Activated CD8-positive, alpha-beta memory T cell treated with anti-CD3 and anti-CD28 coated beads, Interleukin-2, amount 50 U/mL, for 1 hour (primary cell): ENCODE measurements around the gene PLPPR4.
"Not testable (repeated sequence)": the region's sequence is repeated elsewhere in the genome, so short reads cannot be mapped to it uniquely, and the experiment has no call there.

ENCODE experiments used
- DNase-seq: peaks from one replicate; pipeline ENCODE4 v3.0.0-alpha.2; 2020; ENCODE audit errors: extremely low read depth

PLPPR4 gene

GRCh38 chr1:99268021-99268420 is 3.7 kb downstream of the PLPPR4 start:
- DNase-seq: no peak

- no peak for DNase-seq
Measured at GRCh38 chr1:99269321-99269720, 5.0 kb downstream of the PLPPR4 start.

- DNase-seq: no peak
Measured at GRCh38 chr1:99270646-99271045, 6.4 kb downstream of the PLPPR4 start.

- DNase-seq: no peak
Measured at GRCh38 chr1:99271249-99271648, 7.0 kb downstream of the PLPPR4 start.

GRCh38 chr1:99277066-99277465 is 12.8 kb downstream of the PLPPR4 start:
- no peak for DNase-seq

GRCh38 chr1:99279525-99279924 is 15.2 kb downstream of the PLPPR4 start:
- no peak for DNase-seq

- DNase-seq: no peak
Measured at GRCh38 chr1:99281105-99281504, 16.8 kb downstream of the PLPPR4 start.

GRCh38 chr1:99282536-99282935 is 18.2 kb downstream of the PLPPR4 start:
- DNase-seq: no peak

GRCh38 chr1:99283521-99283920 is 19.2 kb downstream of the PLPPR4 start:
- DNase-seq: not testable (repeated sequence)

GRCh38 chr1:99292886-99293285 is 28.6 kb downstream of the PLPPR4 start:
- no peak for DNase-seq

- no peak for DNase-seq
Measured at GRCh38 chr1:99297923-99298322, 33.6 kb downstream of the PLPPR4 start.

- no peak for DNase-seq
Measured at GRCh38 chr1:99304725-99305282, 40.5 kb downstream of the PLPPR4 start.

- DNase-seq: no peak
Measured at GRCh38 chr1:99305626-99306025, 41.3 kb downstream of the PLPPR4 start.

- no peak for DNase-seq
Measured at GRCh38 chr1:99306056-99306455, 41.8 kb downstream of the PLPPR4 start.

GRCh38 chr1:99306644-99307043 is 42.4 kb downstream of the PLPPR4 start:
- no peak for DNase-seq

- DNase-seq: no peak
Measured at GRCh38 chr1:99315305-99315704, 51.0 kb downstream of the PLPPR4 start.

- DNase-seq: no peak
Measured at GRCh38 chr1:99326215-99326949, 62.1 kb downstream of the PLPPR4 start.

- DNase-seq: no peak
Measured at GRCh38 chr1:99327357-99327756, 63.1 kb downstream of the PLPPR4 start.

- DNase-seq: no peak
Measured at GRCh38 chr1:99328171-99328570, 63.9 kb downstream of the PLPPR4 start.

GRCh38 chr1:99331083-99331482 is 66.8 kb downstream of the PLPPR4 start:
- no peak for DNase-seq

GRCh38 chr1:99331636-99332035 is 67.3 kb downstream of the PLPPR4 start:
- no peak for DNase-seq

- no peak for DNase-seq
Measured at GRCh38 chr1:99332561-99332960, 68.3 kb downstream of the PLPPR4 start.

- DNase-seq: no peak
Measured at GRCh38 chr1:99334991-99335390, 70.7 kb downstream of the PLPPR4 start.
